ENCODE results near the gene GCAT. TPM values are rescaled to one million over a fixed set of nuclear protein-coding genes. Genes with fewer than 3 reads are reported as not detected.

Gene GCAT
- total RNA-seq, 1 experiment from 2014 or later = 32.3 TPM

- no peak for TF ChIP-seq CTCF (conservative IDR thresholded peaks at IDR 0.05)
- TF ChIP-seq EZH2 (IDR thresholded peaks at IDR 0.05; ENCODE audit: low read depth) = no peak
- no TSS peak for BruUV-seq (replicated peaks)
- Histone ChIP-seq H3K36me3 (ENCODE audit: low read depth) (peaks cover 63% of the 10 kb centered on the region), H2AFZ (no peak overlapping the region), H3F3A (ENCODE audit: insufficient read depth, low read depth) (peaks cover 65% of the 10 kb centered on the region), H3K4me2 (no peak overlapping the region), H3K79me2 (ENCODE audit: low read depth) (peaks cover 33% of the 10 kb centered on the region), H4K20me1 (ENCODE audit: insufficient read depth) (peaks cover 62% of the 10 kb centered on the region), H3K9me3 (ENCODE audit: insufficient read depth, low read depth) (no peaks in the 10 kb centered on the region), H3K4me3 (no peak overlapping the region), H3K27ac (no peak overlapping the region), H3K27me3 (ENCODE audit: insufficient read depth, low read depth) (no peaks in the 10 kb centered on the region), H3K4me1 (replicated peaks; ENCODE audit: insufficient read depth) (no peaks in the 10 kb centered on the region), H3K9me2 (ENCODE audit: insufficient read depth) (no peaks in the 10 kb centered on the region)
- POLR2A ChIA-PET (ENCODE audit: unreplicated experiment) = interaction anchor here (0.6 kb wide), 1 partner anchor 38 kb away, joined by 6 read pairs; no protein-coding TSS in a partner anchor
- intact Hi-C loops (cut with micrococcal nuclease; ENCODE audit: unreplicated experiment) = no loop called here
- DNase-seq = no peak
- CTCF ChIA-PET = interaction anchor here (1.1 kb wide), 1 partner anchor 48 kb away, joined by 8 read pairs; no protein-coding TSS in a partner anchor
These were observed 57.8 kb downstream of the GCAT start for GRCh38 chr22:37865510-37865909.

Small RNA genes within 50 kb of the gene (microRNA-seq; reads per million reads assigned to microRNA genes)
- gene MIR659 (ENCODE audit: borderline number of aligned reads, borderline replicate concordance) = not detected

Other genes starting within 250 kb of the GCAT start
- gene CDC42EP1, start 247.5 kb upstream of the GCAT start, total RNA-seq (2021) = 94.0 and 110 TPM in 2 replicates
- gene LGALS2, start 227.8 kb upstream of the GCAT start, total RNA-seq (2021) = not detected in 2 replicates
- 99.2 and 102 TPM in 2 replicates for gene GGA1, start 199.1 kb upstream of the GCAT start, total RNA-seq (2021)
- gene SH3BP1, start 168.3 kb upstream of the GCAT start, total RNA-seq (2021) = 52.1 and 60.5 TPM in 2 replicates
- 10.9 and 13.5 TPM in 2 replicates for gene PDXP, start 149.2 kb upstream of the GCAT start, total RNA-seq (2021)
- 734 and 791 TPM in 2 replicates for gene LGALS1, start 132.3 kb upstream of the GCAT start, total RNA-seq (2021)
- gene NOL12, start 121.6 kb upstream of the GCAT start, total RNA-seq (2021) = 42.1 and 44.3 TPM in 2 replicates
- 170 and 172 TPM in 2 replicates for gene TRIOBP, start 110.9 kb upstream of the GCAT start, total RNA-seq (2021)
- gene GALR3, start 15.4 kb downstream of the GCAT start, total RNA-seq (2021) = 0.31 and 0.45 TPM in 2 replicates
- gene ANKRD54, start 36.4 kb downstream of the GCAT start, total RNA-seq (2021) = 32.3 and 33.6 TPM in 2 replicates
- 566 and 582 TPM in 2 replicates for gene EIF3L, start 41.5 kb downstream of the GCAT start, total RNA-seq (2021)
- 113 and 126 TPM in 2 replicates for gene MICALL1, start 98.4 kb downstream of the GCAT start, total RNA-seq (2021)
- gene C22orf23, start 145.7 kb downstream of the GCAT start, total RNA-seq (2021) = 1.0 and 1.7 TPM in 2 replicates
- gene POLR2F, start 145.8 kb downstream of the GCAT start, total RNA-seq (2021) = 147 and 180 TPM in 2 replicates
- not detected in 2 replicates for gene SOX10, start 176.6 kb downstream of the GCAT start, total RNA-seq (2021)
- 52.0 and 55.9 TPM in 2 replicates for gene PICK1, start 249.5 kb downstream of the GCAT start, total RNA-seq (2021)

All from PC-9 (cell line).